OCI-M1 (cell line): Measurements from ENCODE around the gene APC2.
"Not testable (repeated sequence)": the region's sequence is repeated elsewhere in the genome, so short reads cannot be mapped to it uniquely, and the experiment has no call there.

Experiments used
- DNase-seq: peaks from one replicate; lab custom pipeline; 2025; lab: John Stamatoyannopoulos, UW

Gene APC2

DNA sequence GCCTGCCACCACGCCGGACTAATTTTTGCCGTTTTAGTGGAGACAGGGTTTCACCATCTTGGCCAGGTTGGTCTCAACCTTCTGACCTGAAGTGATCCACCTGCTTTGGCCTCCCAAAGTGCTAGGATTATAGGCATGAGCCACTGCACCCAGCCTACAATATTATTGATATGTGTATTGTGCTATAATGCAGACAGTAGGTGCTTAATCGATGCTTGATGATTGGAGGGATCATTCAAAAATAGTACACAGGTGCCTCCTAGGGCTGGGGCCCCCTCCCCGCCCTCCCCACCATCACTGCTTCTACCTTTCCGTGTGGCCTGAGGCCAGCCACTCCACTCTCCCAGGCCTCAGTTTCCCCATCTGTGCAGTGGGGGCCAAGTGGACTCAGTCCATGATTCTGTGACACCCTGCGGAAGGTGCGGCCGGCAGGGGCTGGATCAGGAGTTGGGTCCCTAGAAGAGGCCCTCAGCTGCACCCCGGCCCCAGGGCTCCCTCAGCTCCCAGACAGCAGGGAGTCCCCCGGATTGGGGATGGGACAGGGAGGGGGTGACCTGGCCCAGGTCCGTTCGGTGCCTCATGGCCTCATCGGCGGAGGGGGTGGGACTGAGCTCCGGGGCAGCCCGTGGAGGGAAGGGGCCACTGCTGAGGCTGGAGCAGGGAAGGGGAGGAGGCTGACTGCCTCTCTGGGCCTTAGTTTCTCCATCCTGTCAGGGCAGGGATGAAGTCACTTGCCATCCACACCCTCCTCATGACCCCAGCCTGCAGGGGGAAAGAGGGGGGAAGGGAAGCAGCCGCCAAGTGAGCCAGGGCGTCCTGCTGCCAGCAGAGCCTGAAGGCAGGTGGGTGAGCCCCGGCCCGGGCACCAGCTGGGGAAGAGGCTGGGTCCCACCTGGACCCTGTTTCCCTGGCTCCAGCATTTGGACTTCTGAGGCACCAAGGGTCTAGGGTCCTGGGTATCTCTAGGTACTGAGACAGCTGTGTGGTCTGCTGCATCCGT is 61.7 kb downstream of the APC2 start:
- DNase-seq, result no peak

DNA sequence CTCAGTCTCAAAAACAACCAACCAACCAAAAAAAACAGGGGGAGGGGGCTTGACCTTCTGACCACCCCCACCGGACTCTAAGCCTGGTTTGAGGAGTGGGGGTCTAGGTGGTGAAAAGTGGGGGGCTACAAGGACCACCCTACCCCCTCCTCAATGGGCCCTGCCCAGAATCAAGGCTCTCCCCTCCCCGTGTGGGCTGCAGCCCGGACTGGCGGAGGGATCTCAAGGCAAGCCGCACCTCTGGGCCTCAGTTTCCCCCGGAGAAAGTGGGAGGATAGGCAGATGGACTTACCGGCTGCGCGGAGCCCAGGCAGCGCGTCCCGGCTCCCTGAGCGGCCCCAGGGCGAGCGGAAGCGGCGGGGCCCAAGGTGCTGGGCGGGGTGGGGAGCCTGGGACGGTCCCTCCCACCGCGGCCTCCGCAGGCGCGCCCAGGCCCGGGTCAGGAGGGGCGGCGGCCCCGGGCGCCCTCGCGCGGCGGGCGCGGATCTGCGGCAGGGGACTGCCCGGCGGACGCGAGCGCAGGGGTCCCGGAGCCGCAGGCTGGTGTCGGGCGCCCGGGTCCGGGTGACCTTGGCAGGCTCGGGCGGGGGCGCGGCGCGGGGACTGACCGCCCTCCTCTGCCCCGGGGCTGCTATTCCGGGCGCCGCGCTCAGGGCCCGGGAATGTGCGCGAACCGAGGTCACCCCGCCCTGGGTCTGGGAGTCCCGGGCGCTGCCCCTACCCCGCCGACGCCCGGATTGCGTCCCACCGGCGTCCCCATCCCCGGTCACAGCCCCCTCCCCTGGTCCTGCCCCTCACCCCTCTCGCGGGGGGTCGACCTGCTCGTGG is 63.0 kb downstream of the APC2 start, which contains the start of gene ADAMTSL5:
Gene ADAMTSL5 (minus strand): TSS at position 349 of the 828 bp plus-strand sequence. CDS start 2,076 bp downstream, outside the sequence.
- DNase-seq, result peak; percentile 68

DNA sequence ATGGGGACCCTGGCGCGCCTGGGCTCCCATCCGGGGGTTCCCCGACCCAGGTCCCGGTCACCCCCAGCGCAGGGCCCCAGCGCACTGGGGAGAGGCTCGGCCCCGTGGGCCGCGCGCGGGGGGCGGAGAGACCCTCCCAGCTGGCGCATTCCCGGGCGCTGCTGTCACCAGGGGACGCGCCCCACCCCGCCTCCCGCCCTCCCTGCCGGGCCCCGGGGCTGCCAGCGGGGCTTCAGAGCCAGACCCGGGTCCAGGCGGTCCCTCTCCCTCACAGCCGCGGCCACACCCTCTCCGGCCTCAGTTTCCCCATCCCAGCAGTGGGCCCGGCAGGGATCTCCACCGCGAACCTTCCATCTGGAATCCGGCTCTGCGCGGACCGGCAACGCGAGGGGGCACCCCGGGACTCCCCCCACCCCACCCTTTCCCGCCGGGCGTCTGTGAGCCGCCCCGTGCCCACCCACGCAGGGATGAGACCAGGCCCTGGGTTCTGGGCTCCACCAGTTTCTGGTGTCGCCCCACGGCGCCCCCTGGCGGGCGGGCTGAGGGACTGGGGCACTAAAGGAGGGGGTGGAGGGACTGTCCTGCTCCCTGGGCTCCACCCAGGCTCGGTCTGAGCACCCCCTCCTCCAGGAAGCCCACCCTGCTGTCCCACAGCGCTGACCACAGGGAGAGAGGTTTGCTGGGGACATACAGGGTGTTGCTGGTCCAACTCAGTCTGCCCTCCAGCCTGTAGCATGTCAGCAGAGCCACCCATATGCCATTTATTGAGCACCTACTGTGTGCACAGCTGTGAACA is 63.8 kb downstream of the APC2 start:
- peak; percentile 73 for DNase-seq

DNA sequence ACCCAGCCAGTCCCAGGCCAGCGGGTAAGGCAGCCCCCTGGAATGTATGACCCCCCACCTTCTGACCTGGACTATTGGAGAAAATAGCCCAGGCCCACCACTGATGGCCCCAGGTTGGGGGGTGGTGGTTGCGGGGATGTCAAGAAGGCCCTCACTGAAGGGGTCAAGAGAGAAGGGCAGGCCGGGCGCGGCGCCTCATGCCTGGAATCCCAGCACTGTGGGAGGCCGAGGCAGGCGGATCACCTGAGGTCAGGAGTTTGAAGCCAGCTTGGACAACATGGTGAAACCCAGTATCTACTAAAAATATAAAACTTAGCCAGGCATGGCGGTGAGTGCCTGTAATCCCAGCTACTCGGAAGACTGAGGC is 64.4 kb downstream of the APC2 start:
- no peak for DNase-seq

DNA sequence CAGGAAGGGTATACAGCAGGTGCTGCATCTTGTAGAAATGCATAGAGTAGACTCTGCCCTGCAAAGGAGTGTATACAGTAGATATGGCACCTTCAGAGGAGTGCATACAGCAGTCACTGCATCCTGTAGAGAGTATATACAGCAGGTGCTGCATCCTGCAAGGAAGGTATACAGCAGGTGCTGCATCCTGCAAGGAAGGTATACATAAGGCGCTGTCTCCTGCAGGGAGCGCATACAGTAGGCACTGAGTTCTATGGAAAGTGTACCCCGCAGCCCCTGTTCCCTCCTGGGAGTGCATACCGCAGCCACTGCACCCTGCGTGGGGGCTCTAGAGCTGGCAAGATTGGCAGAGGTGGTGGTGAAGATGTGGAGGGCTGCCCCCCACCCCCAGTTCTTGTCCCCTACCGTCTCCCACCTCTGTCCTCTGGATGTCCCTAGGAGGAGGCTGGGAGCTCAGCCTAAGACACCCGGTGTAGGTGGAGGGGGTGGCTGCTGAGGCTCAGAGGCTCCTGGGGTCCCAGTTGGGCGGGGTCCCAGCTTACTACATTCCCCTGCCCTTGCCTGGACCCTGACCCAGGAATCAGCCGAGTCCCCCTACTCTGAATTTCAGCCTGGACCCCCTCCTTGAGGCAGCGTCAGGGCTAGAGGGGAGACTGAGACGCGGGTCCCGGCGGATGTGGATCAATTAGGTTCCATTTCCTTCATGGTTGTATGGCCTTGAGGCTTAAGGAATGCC is 65.2 kb downstream of the APC2 start:
- DNase-seq, result no peak

DNA sequence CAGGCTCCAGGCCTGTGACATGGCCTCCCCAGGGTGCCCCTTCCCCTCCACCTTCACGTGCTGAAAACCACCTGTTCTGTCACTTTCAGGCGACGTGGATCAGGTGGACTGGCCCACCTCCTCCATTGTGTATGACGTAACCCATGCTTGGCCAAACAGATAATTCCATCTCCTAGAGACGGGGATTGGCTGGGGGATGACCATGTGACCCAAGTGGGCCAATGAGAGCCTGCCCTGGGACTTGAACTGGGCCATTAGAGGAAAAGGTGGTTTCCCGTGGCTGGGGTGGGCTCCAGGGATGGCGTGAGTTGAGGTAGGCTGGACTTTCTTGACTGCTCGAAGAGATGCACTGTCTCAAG is 66.5 kb downstream of the APC2 start:
- DNase-seq, result no peak

DNA sequence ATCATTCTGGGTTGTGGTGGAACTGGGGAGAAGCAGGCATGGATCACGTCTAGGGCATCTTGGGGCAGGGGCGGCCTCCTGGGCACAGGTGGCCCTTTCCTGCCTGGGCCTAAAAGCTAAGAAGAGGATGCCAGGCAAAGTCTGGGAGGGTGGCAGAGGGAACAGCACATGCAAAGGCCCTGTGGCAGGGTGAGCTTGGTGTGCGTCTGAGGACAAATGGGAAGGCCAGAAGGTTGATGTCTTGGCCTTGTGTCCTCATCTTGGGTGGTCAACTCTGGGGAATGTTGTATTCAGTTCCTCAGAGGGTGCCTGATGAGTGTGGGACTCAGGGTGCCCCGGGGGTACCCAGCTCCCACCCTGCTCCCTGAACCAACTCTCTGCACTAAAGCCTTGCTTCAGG is 68.5 kb downstream of the APC2 start:
- DNase-seq, result no peak

DNA sequence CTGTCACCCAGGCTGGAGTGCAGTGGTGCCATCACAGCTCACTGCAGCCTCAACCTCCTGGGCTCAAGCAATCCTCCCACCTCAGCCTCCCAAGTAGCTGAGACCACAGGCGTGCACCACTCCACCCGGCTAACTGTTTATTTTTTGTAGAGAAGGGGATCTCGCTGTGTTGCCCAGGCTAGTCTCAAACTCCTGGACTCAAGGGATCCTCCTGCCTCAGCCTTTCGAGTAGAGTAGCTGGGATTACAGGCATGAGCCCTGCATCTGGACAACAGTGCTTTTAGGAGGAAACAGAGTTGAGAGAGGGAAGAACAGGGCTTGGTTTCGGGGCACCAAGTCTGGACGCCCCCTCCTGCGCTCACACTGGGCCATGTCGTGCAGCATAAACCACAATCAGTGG is 69.9 kb downstream of the APC2 start:
- not testable (repeated sequence) for DNase-seq

DNA sequence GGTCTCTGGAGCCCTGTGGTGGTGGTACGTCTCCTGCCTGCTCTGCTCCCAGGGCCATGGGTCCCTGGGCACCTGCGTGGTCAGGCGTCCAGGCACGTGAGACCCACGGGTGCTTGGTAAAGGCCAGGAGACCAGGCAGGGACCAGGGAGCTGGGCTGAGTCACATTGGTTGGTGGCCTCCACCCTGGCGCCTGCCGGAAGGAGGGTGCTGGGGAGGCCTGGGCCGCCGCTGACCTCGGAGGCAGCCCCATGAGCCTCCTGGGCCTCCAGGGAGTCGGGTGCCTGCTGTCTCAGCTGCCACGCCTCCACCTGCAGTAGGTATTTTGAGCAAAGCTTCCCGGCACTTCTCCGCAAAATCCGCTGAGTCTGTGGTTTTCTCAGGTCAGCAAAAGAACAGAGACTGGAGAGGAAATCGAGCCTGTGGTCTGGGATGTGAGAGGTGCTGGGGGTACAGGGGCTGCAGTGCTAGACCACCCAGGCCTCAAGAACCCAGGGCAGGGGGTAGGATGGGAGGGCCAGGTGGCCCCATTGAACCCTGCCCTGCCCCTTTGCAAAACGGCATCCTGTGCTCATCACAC is 70.4 kb downstream of the APC2 start:
- no peak for DNase-seq

DNA sequence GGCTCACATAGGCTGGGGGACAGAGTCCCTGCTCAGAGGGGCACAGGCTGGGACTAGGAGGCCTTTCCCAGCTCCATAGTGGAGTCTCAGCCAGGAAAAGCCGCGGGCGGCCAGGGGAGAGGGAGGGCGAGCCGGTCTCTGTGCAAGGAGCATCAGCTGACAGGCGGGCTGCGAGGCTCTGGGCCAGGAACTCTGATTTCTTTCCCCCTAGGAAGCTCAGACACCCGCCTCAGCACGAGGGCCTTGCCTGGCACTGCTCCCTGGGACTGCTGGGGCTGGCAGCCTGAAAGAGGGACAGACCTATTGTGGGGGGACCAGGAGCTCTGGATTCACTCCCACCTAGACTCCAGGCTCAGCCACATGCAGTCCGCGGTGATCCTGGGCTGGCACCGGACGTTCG is 71.7 kb downstream of the APC2 start:
- DNase-seq, result no peak

DNA sequence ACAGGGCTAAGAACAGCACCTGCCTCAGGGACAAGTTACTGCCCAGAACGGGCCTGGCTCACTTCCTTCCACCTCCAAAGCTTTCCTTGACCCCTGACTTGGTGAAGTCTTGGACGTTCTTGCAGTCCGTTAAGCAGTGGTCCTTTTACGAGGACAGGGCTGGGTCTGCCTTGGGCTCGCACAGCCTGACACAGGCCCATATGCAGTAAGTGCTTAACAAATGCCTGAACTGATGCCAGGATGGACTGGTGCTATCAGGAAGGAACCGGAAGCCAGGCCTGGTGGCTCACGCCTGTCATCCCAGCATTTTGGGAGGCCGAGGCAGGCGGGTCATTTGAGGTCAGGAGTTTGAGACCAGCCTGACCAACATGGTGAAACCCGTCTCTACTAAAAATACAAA is 72.1 kb downstream of the APC2 start:
- DNase-seq, result no peak

DNA sequence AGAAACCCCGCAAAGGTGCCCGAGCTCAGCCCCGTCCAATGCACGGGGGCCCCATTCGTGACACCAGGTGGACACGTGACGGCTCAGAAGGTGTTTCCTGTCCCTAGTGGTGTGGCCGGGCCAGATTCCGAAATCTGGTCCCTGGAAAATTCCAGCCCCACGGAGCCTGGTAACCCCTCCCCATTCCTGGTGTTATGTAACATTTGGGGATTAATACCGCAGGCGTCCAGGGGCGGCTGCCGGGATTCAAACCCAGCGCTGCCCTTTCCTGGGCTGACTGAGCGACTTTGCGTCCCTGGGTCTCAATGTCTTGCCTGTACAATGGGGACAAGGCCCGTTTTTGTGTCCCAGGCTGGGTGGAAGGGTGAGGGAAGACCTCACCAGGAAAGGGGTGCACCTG is 72.9 kb downstream of the APC2 start:
- no peak for DNase-seq
